Stomach (tissue), 4 donors: Measurements from ENCODE around the gene MARCHF9.

ENCODE experiments used
- CTCF ChIP-seq, 7 experiments: fragments of 450-650 bp in 4 of 7; fragments of 200-600 bp in 3 of 7; sonication (generic) in 3 of 7; IDR thresholded peaks; one replicate each; pipeline ENCODE4 v1.5.1; 2016 to 2019; ENCODE audit warnings: antibody characterized with exemption in 7 of 7, control low read depth in 2 of 7, mild to moderate bottlenecking in 1 of 7
- EP300 ChIP-seq: sonication (generic); formaldehyde crosslinking; IDR thresholded peaks from one replicate; pipeline ENCODE4 v1.6.1; 2017; ENCODE audit warnings: antibody characterized with exemption
- POLR2A ChIP-seq, 4 donors: fragments of 450-650 bp; IDR thresholded peaks; one replicate each; pipeline ENCODE4 v1.6.1; 2016; ENCODE audit warnings: antibody characterized with exemption in 4 of 4, control low read depth in 2 of 4, mild to moderate bottlenecking in 1 of 4, moderate library complexity in 1 of 4

- TF ChIP-seq CTCF (IDR thresholded peaks at IDR 0.05) (peak in 1 of 7 experiments; percentile 4), POLR2A (IDR thresholded peaks at IDR 0.05) (no peak), EP300 (no peak)
These were observed at the start of gene MARCHF9 for GRCh38 chr12:57754411-57755193.
